Measurements from ENCODE around the gene BUD13. TPM values are rescaled to one million over a fixed set of nuclear protein-coding genes. Genes with fewer than 3 reads are reported as not detected.

Gene BUD13
- total and polyA plus RNA-seq, 2 of the 13 experiments (the other 11 are each of a cell fraction or from before 2014, with no cell fraction given): 13.3 to 25.9 TPM

DNA sequence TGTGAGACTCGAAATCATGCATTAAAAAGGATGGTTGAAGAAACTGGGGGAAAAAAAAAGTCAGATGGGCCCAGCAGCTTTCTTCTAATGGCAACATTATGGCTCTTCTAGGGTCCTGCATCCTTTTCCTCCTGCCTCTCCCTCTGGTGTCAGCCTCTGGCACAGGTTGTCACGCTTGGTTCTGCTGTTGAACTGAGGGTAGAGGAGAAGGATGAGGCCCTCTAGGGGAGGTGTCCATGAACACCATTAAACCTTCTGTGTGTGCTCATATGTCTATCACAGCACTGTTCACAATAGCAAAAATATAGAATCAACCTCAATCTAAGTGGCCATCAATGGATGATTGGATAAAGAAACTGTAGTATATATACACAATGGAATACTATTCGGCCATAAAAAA, 36.0 kb downstream of the BUD13 start:
- Histone ChIP-seq H3K27ac (ENCODE audit: extremely low read length, insufficient read depth, low read length) (no peak overlapping the region), H3K9ac (ENCODE audit: insufficient read depth, low read depth, low read length) (no peak overlapping the region), H3K4me3 (replicated peaks in 1 of 3; ENCODE audit: insufficient read depth in 1 of 3, low read depth in 2 of 3, low read length in 3 of 3) (no peak overlapping the region), H4K20me1 (ENCODE audit: insufficient read depth, low read length) (no peaks in the 10 kb centered on the region), H3K4me2 (ENCODE audit: low read depth, low read length) (no peak overlapping the region), H3K4me1 (ENCODE audit: insufficient read depth, low read length) (peaks cover 29% of the 10 kb centered on the region), H3K27me3 (ENCODE audit: control insufficient read depth in 1 of 2, insufficient read depth in 2 of 2, low read length in 2 of 2) (peaks cover 0 to 9% of the 10 kb centered on the region in 2 experiments; a peak in 3 of 5 replicates), H2AFZ (ENCODE audit: low read length) (no peak overlapping the region), H3K9me3 (ENCODE audit: low read length) (no peaks in the 10 kb centered on the region), H3K36me3 (replicated peaks in 1 of 2; ENCODE audit: control insufficient read depth in 1 of 2, insufficient read depth in 2 of 2, low read length in 2 of 2) (no peaks in the 10 kb centered on the region), H3K79me2 (ENCODE audit: insufficient read depth, low read length) (no peaks in the 10 kb centered on the region)
- FAIRE-seq (peak; percentile 77), ATAC-seq (peak; percentile 89), DNase-seq (ENCODE audit: low spot score) (peak; percentile 60)
- 53% methylated on average over 3 of the region's 3 CpGs for WGBS (ENCODE audit: low lambda C conversion rate)
- POLR2A ChIA-PET: no interaction called here
- in situ Hi-C loops (cut with HindIII; ENCODE audit: extremely low pct_ligation_motif_present, low pct_unique_long_range_greater_than_20kb): no loop called here
- CTCF ChIA-PET (ENCODE audit: low intra/inter-chr PET ratio, low total read pairs): no interaction called here
- TF ChIP-seq MBD4 (IDR thresholded peaks at IDR 0.05; ENCODE audit: borderline replicate concordance, low read length): no peak
- peak; percentile 92 for TF ChIP-seq ZNF7 (CRISPR knock-in tag; IDR thresholded peaks at IDR 0.05)
- peak; percentile 30 for TF ChIP-seq STAG1 (CRISPR knock-in tag; IDR thresholded peaks at IDR 0.05)
- TF ChIP-seq XRCC5 (optimal IDR thresholded peaks at IDR 0.05; ENCODE audit: low read length): peak; percentile 33
- TF ChIP-seq, protein P1, sequence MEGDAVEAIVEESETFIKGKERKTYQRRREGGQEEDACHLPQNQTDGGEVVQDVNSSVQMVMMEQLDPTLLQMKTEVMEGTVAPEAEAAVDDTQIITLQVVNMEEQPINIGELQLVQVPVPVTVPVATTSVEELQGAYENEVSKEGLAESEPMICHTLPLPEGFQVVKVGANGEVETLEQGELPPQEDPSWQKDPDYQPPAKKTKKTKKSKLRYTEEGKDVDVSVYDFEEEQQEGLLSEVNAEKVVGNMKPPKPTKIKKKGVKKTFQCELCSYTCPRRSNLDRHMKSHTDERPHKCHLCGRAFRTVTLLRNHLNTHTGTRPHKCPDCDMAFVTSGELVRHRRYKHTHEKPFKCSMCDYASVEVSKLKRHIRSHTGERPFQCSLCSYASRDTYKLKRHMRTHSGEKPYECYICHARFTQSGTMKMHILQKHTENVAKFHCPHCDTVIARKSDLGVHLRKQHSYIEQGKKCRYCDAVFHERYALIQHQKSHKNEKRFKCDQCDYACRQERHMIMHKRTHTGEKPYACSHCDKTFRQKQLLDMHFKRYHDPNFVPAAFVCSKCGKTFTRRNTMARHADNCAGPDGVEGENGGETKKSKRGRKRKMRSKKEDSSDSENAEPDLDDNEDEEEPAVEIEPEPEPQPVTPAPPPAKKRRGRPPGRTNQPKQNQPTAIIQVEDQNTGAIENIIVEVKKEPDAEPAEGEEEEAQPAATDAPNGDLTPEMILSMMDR (CRISPR knock-in tag; IDR thresholded peaks at IDR 0.05): peak; percentile 20; the same call in 1 of the 2 replicates
- intact Hi-C loops (cut with micrococcal nuclease; ENCODE audit: unreplicated experiment): no loop called here
- BruUV-seq (replicated peaks): no TSS peak

DNA sequence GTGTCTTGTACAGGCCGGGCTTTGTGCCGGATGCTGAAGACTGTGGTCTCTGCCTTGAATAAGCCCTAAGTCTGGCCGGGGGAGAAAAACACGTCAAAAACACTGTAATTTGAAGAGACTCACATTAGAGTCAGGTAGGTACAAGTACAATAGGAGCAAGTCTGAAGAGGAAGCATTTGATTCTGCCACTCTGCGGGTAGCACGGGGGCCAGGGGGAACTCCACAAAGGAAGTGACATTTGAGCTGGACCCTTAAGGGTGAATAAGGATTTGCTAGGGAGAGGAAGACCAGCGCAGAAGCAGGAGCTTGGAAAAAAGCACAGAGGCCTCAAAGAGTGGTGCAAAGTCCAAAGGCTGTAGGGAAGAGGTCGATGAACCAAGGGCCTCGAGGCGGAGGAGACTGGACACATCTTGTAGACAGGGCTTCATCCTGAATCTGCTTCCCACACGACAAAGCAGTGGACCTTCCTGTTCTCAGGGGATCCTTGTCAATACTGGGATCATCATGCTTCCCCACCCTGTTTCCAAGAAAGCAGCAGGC, 38.7 kb downstream of the BUD13 start:
- no peak overlapping the region for H3K4me3 ChIP-seq (replicated peaks in 1 of 3; ENCODE audit: insufficient read depth in 1 of 3, low read depth in 2 of 3, low read length in 3 of 3)
- no peaks in the 10 kb centered on the region for H3K79me2 ChIP-seq (ENCODE audit: insufficient read depth, low read length)
- TF ChIP-seq HNF4A (CRISPR knock-in tag; IDR thresholded peaks at IDR 0.05) (0 out of 2 replicates have a peak, but pooled peaks have one; percentile 37), ZNF766 (CRISPR knock-in tag; IDR thresholded peaks at IDR 0.05; ENCODE audit: borderline replicate concordance) (no peak), RXRB (CRISPR knock-in tag; IDR thresholded peaks at IDR 0.05; ENCODE audit: borderline replicate concordance) (0 out of 2 replicates have a peak, but pooled peaks have one; percentile 13)
- DNase-seq (ENCODE audit: low spot score) (no peak), ATAC-seq (no peak), FAIRE-seq (no peak)
- no peaks in the 10 kb centered on the region for H3K36me3 ChIP-seq (replicated peaks in 1 of 2; ENCODE audit: control insufficient read depth in 1 of 2, insufficient read depth in 2 of 2, low read length in 2 of 2)
- H3K27ac ChIP-seq (ENCODE audit: extremely low read length, insufficient read depth, low read length): no peak overlapping the region
- ChIA-PET POLR2A (no interaction called here), CTCF (ENCODE audit: low intra/inter-chr PET ratio, low total read pairs) (no interaction called here)
- H3K9me3 ChIP-seq (ENCODE audit: low read length): no peaks in the 10 kb centered on the region
- H4K20me1 ChIP-seq (ENCODE audit: insufficient read depth, low read length): no peaks in the 10 kb centered on the region
- peaks cover 2 to 29% of the 10 kb centered on the region in 2 experiments; a peak in 3 of 5 replicates for H3K27me3 ChIP-seq (ENCODE audit: control insufficient read depth in 1 of 2, insufficient read depth in 2 of 2, low read length in 2 of 2)
- no peak overlapping the region for H2AFZ ChIP-seq (ENCODE audit: low read length)
- intact Hi-C loops (cut with micrococcal nuclease; ENCODE audit: unreplicated experiment): no loop called here
- peaks cover 26% of the 10 kb centered on the region for H3K4me1 ChIP-seq (ENCODE audit: insufficient read depth, low read length)
- in situ Hi-C loops (cut with HindIII; ENCODE audit: extremely low pct_ligation_motif_present, low pct_unique_long_range_greater_than_20kb): no loop called here
- no peak overlapping the region for H3K9ac ChIP-seq (ENCODE audit: insufficient read depth, low read depth, low read length)
- WGBS (ENCODE audit: low lambda C conversion rate): 51% methylated on average over 11 of the region's 11 CpGs
- no TSS peak for BruUV-seq (replicated peaks)
- no peak overlapping the region for H3K4me2 ChIP-seq (ENCODE audit: low read depth, low read length)

Data from HepG2 (cell line).